SIG-M5 (cell line): Measurements from ENCODE around the gene MEIS2.
A peak's percentile ranks its signal among the peaks of the same experiment; 100 is the strongest.

Source experiments
- DNase-seq: peaks from one replicate; lab custom pipeline; 2025; lab: John Stamatoyannopoulos, UW

Gene MEIS2

DNA sequence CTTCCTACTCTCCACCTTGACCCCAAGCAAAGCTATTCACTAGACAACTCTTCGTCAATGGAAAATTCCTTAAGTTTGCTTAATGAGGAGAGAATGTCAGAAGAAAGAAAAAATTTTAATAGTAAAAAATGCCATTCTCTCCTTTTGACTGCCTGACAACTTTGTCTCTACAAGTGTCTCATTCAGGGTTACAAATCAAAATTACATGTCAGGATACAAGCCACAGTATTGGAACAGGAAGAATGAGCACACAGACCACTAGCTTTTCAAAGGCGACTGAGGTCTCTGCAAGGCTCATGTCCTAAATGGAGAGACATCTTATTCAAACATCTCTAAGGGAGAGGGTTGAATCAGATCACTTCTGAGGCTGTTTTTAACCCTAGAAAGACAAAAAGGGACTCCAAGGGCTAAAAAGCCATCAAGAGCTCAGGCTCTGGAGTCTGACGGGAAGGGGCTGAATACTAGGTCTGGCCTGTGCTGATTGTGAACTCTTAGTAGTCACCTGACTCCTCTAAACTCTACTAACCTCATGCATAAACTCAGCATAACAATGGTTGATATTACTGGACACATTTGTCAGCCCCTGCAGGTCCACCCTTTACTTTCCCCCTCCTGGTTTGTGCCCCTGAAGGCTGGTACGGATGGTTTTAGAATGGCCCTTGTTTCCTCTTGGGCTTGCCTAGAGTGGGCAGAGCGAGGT, 12.8 kb upstream of the MEIS2 start:
- DNase-seq, result no peak

DNA sequence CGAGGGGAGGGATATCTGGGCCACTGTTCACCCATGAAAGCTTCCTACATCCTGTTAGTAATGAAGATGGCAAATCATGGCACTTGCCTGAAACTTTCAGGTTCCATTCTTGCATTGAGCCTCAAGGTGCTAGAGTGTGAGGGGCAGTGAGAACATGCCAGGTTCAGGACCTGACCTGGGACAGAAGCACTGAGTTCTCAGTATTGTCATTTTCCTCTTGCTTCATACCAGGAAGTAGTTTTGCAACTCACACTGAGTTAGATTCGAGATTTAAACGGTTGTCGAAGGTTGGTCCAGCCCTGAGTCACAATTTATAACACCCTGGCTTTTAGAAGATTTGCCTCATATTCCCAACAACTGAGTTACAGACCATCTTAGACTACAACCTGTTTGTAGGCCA, 11.8 kb upstream of the MEIS2 start:
- no peak for DNase-seq

DNA sequence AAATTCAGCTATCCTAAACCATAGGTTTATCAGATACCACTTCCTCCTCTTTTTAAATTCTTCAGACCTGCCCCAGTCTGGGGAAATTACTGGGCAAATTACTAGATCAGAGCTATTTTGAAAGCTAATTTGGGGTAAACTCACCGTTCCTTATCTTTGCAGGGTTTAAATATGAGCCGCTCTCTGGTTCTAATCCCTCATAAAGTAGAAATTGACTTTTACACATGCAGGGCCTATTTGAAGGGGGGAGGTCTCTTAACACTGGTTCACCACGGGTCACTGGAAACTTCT, 11.0 kb upstream of the MEIS2 start:
- no peak for DNase-seq

DNA sequence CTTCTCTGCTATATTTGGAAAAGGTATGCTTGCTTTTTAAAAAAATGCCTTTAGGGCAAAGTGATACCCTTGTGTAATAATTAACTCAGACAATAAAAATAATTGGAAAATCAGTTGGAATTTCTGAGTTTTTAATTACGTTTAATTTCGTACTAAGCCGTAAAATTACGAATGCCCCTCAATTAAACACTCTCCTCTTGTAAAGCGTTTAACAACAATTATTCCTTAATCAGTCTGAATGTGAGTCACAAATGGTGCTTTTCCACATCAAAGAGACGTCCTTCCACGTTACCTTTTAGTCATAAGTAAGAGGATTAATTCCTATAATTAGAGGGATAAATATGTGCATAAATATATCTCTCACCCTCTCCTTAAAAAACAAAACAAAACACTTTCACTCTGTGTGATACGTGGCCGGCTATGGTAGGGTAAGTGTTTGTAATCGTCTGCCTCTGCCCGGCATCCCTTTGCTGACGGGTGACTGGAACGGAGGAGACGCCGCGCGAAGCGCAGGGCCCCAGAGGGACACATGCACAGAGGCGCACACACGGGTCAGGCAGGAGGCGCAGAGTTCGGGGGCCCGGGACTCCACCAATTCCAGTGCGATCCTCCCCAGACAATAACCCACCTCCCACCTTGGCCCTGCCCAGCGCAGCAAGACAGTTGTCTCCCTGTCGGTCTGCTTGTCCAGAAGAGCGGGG, 9.7 kb upstream of the MEIS2 start:
- no peak for DNase-seq

DNA sequence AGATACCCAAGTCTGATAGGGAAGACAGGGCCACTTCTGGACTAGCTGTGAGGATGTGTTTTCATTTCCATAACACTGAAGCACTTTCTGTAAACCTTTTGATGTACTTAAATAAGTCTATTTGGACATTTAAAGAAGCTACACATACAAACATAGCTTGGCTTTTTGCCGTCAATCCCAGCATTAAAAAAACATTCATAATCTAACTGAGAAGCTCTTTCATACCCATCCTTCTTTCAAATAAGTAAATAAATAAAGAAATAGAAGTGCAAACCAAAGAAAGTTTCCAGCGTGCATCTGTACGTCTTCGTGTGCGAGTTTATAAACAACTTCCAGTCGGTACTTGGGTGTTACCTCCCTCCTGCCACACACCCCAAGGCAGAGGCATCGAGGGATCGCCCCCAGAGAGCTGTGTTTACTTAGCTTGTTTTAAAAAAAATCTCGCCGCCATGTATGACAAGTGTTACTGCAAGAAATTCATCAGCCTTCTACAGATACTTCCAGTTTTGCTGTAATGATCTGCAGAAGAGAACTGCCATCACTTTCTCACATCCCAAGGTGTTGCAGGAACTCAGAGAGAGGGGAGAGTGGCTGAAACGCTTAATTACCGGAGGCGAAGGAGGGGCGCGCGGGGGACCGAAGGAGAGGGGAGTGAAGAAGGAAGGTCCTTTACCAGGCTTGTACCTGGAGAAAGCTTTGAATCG, 9.0 kb upstream of the MEIS2 start:
- DNase-seq, result no peak

DNA sequence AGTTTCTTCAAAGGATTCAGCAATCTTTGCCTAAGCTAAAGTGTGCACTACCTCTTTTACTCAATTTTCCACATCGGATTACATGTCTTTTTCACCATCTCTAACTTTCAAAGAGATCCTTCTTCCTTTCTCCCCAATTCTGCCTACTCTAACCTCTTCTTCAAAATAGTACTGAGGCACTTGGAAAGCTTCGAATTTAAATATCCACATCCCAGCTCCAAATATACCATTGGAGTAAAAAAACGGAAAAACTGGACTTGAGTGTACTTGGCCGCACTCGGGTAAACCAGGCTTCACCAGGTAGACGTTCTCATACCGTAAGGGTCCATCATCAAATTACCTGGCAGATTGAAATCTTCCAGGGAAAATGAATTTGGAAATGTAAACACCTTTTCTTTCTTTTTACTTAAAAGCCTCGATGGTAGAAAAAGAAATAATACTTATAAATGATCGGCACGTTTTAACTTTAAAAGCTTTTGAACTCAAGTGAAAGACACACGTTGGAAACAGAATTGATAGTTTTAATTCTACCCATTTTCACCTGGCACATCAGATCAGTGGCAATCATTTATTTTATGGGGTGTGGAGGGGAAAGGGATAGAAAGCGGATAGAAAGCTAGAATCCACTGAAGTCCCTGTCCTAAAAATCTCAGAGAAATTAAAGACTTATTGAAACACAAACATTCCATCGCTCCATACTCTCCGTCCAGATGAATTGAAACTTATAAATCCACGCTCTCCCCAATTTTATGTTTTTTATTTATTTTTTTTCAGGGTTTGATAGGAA, 8.2 kb upstream of the MEIS2 start:
- no peak for DNase-seq

DNA sequence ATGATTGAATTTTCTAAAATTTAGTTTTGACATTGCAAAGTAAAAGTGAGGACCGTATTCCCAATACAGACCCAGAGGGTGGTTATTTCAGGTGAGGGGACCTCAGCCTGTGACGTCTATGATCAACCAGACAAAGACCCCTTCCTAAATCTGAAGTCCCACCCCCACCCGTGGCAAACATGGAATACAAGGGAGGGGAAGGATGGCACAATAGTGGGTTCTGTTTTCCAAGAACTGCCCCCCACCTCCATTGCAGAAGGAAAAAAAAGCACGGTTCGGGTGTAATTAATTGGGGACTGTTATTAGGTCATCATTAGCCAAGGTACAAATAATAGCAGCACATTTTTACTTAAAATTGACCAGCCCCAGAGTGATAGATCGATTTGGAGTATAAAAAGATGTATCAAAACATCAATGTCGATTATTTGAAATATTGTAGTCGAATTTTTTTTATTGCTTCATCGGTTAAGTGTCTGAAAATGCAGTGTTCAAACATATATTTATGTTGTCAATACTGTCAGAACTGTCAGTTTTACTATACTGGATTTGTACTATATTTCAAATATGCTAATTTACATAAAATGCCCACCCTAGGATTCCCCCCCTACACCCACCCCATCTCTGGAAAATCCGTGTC, 7.5 kb upstream of the MEIS2 start:
- no peak for DNase-seq

DNA sequence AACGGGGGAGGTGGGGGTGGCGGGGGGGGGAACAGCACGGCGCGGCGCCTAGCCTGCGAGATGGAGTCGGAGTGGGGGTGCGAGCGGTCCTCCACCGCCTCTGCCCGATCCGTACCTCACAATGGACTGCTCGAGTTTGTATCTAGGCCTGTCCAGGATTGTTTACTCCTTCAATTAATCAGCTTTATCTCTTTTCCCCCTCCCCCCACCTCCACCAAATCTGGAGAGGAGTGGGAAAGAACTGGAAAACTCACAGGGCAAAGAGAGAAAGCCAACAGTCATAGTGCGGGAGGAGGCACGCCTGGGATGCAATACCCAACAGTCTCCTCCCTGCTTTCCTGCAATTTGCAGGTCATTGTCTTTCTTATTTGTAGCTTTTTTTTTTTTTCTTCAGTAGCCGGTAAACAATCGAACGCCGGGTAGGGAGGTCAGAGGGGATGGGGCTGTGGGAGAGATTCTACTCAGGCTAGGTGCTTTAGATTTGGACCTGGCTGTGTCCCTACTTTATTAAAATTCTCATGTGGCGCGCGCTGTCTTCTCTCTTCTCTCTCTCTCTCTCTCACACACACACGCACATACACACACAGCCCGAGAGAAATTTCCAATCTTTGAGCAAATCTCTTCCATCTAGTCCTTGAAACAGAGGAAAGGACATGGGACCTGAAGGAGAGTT, 6.9 kb upstream of the MEIS2 start:
- no peak for DNase-seq

DNA sequence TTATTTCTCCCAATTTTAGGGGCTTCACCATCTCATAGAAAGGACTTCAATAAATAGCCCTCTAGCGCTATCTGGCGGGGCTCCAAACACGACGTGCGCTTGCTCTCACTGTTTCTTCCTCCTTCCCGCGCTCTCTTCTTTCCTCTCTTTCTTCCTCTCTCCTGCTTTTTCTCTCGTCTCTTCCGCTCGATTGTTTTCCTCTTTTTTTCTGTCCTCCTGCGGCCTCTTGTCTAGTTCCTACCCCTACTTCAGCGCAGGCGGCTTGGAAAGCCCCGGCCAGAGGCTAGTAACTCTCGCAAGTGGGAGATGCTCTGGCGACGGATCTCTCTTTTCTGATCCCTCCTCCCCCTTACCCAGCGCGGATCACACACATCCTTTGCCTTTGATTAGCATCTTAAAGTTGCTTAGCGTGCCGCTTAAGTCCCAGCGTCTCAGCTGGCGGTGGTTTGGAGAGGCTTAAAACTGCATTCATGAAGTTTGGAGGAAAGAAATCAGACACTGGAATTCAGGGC, 6.2 kb upstream of the MEIS2 start:
- DNase-seq, result no peak

DNA sequence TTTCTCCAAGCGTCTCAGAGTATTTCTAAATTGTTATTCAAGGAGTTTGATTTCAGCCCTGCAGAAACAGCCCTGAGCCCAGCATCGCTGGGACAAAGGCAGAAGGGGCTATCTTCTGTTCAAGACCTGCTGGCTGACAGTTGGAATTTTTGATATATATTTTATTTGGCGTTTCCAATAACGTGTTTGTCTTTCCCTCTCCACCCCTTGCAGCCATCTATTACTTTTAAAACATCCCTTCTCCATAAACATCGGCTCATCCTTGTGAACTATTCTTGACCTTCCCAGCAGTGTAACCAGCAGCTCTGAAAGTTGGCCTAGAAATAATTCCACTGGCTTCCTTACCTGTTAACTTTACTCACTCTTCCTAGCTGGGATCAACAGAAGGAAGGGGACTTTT, 5.5 kb upstream of the MEIS2 start:
- no peak for DNase-seq

DNA sequence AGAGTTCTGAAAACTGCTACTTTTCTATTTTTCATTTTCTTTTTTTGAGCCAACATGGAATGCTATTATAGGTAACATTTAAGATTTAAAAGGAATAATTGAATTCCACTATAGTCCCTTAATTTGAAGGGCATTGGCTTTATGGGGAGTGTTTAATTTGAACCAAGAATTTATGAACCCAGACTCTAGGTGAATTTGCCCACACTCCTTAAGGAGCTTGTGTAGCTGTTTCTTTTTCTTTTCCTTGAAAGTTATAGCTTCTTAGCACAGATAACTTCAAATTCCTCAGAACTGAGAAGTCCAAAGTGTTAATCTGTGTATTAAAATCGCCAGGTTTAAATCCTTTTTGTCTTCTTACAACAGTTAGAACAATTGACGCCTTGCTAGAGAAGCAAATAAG, 4.7 kb upstream of the MEIS2 start:
- DNase-seq, result no peak

DNA sequence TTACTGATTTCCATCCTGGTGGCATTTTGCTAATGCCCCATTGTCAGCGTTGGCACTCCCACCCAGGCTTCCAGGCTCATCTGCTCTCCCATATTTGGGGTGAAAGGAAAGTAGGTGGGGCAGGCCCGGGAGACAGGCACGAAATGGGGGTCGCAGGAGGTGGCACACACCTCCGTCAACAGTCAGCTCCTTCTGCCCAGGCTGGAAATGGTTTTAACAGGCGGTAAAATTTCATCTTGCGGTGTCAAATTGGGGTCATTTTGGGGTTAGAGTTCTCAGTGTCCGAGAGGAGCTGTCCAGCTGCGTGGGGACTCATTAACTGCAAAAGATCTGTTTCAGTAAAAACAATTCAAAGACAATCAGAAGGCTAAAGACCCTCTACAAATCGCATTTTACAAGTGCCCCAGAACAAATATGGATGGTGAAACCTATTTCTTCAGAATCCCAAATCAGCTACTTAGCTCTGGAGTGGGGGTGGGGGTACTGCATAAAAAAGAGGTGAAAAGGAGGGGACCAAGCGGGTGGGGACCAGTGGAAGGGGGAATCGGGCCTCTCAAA, 4.2 kb upstream of the MEIS2 start:
- DNase-seq, result no peak

DNA sequence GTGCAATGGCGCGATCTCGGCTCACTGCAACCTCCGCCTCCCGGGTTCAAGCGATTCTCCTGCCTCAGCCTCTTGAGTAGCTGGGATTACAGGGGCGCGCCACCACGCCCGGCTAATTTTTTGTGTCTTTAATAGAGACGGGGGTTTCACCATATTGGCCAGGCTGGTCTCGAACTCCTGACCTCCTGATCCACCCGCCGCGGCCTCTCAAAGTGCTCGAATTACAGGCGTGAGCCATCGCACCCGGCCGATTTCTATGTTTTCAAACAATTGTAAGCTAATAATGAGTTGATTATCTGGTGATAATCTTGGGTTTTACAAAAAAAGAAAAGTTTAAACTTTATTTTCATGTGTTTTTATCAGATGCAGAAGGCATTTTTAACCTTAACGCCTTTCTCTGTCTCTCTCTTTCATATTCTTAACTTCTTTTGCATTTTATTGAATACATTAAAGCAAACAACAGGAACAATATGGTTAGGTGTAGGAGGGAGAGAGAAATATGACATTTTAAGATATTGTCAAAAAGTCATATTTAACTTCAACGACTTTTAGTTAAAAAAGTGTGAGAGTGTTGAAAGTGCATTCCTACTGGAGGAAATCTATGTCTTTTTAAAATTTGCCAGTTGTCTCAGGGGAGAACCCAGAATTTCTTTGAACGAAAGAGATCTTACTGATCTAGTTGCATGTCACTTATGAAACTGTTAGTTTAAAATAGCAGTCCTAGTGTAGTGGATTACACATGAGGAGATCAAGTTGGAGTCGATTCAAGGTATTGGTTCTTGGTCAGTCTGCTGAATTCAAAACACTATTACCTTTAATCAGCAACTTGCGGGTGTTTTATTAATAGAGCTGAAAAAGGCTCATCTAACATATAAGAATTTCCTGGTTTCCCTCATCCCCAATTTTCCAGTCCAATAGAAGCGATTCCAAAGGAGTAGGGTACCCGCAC, 3.4 kb upstream of the MEIS2 start:
- DNase-seq, result no peak

DNA sequence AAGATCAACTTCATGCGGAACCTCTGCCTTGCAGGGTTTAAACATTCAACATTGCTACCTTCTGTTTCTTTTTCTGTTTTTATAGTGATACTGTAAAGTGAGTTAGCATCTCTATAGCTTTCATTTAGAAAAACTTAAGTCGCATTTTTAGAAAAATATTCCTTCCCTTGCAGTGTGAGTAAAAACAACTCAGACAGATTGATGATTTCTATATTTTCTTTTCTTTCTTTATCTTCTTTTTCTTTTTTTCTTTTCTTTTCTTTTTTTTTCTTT, 2.8 kb upstream of the MEIS2 start:
- no peak for DNase-seq

DNA sequence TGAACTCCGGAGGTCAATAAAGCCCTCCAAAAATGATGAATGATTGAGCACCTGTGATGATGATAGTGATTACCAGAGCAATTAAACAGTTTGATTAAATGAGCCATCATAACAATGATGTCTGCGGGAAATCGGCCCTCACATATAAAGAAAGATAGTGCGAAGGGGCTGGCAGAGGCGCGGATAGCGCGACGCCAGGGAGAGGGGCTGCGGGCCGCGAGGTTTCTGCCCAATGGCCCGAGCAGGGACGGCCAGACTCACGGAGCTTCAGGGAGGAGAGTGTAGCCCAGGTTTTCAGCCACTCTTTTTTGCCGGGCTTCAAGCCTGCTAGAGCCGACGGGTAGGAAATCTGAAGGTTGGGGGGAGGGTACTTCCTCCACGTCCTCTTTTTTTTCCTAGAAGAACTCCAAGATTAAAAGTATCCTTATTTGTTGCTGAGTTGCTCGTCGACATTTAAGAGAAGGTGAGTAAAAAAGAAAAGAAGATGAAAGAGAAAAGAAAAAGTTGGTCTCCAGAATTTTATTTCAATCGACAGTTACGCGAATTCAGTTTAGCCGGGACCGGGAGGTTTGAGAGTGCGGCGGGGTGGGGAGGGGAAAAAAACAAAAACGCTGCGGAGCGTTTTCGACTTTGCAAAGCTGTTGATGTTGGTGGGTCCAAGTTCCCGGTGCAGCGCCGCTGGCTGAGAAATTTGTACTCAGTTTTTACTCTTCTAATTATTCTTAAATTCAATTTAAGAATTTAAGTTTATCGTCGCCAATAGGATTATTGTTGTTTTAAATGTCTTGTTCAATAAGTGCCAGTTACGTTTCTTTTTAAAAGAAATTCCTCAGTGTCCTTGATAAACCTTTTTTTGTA, 2.2 kb upstream of the MEIS2 start:
- DNase-seq, result no peak

DNA sequence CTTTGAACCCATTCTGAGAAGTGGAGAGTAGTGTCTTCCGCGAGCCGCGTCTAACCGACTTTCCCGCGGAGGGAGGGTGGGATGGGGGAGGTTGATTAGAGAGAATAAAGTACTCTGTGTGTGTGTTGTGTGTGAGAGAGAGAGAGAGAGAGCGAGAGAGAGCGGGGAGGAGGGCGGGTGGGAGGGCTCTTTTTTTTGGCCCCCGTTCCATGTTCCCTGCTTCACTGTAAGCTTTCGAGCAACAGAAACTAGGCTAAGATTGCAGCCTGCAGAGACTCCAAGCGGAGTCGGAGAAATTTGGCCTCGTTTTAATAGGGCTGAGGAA, 1.6 kb upstream of the MEIS2 start:
- DNase-seq, result no peak

DNA sequence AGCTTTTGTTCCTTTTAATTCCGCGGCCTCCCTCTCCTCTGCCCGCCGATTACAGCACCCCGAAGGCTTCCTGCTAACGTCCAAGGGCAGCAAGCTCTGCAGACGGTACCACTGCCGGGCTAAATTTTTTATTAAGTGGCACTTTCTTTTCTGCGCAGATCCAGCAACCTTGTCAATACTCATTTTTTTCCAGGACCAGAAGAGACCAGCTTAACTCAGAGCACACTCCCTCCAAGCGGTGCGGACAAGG, 542 bp upstream of the MEIS2 start:
- DNase-seq, result peak; percentile 35

DNA sequence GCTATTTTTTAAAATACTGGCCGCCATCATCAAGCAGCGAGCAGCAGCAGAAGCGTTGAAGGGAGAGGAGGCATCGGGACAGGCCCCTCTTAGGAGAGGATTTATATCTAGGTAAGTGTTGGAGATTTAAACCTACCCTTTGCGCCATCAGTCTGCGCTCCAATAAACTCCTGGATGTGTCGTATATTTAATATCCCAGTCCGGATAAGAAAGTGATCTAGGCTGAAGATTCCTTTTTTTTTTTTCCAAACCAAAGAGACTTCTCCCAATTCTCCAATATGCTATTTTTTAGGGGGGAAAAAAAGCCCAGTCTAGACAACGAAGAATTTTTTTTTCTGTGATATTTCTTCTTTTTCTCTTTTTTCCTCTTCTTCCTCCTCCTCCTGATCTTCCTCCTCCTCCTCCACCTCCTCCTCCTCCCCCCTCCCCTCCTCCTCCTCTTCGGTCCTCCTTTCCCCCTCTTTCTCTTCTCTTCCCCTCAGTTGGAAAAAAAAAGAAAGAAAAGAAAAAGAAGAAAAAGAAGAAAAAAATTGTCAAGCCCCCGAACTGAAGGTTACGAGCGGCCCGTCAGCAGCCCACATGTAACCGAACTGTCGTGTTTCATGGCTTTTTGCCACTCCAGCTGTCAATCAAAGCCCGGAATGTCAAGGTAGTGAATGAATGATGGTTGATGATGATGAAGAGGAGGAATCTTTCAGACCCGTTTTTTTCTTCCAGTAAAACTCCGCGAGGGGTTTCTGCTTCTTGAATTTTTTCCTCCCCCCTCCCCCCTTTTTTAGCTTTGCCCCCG, 835 bp downstream of the MEIS2 start:
- no peak for DNase-seq
